GDM1 (cell line): ENCODE results near the gene PRKCE.
"Not testable (repeated sequence)": the region's sequence is repeated elsewhere in the genome, so short reads cannot be mapped to it uniquely, and the experiment has no call there.

ENCODE experiments used
- DNase-seq: peaks from one replicate; lab custom pipeline; 2025; lab: John Stamatoyannopoulos, UW

PRKCE gene

DNA sequence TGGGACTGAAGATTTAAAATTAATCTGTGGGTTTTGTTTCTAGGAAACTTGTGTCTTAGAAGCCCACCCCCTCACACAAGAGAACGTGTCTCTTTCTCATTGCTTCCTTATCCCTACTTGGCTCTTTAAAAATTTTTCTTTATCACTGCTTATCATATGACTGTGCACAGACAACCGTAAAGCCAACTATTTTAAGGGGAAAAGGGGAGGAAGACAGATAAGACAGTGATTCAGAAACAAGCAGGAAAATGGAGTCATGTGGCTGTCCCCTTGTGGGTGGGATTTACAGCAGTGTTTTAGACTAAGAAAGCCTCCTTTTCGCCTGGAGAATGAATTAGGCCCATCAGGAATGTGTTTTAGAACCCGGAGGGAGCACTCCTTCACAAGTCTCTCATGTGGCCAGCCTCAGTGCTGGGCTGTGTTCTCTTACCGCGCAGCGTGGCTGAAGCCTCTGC, 17.6 kb downstream of the PRKCE start:
- DNase-seq, result peak; percentile 47

DNA sequence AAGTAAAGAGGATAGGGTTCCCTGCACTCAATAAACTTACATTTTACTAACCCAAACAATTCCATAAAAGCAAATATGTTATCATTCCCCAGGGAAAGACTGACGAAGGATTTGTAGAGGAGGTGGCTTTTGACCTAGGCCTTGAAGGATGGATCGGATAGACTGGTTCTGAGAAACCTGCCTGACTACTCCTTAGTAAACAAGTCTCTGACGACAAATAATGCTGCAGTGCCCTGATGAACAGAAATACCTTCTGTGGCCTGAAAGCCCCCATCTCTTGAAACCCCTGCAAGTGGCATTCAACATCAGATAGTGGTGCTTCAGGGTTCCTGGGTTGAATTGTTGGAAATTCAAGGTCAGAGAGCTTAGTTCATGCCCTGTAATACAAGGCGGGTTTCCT, 19.2 kb downstream of the PRKCE start:
- no peak for DNase-seq

DNA sequence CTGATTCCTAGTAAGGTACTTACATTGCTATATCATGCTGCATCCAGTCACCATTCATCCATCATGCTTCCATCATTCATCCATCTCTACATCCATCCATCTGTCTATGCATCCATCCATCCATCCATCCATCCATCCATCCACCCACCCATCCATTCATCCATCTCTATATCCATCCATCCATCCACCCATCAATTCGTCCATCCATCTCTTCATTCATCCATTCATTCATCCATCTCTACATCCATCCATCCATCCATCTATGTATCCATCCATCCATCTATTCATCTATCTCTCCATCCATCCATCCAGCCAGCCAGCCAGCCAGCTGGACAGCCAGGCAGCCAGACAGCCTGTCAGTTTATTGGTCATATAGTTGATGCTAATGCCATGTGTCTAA, 20.7 kb downstream of the PRKCE start:
- DNase-seq, result no peak

DNA sequence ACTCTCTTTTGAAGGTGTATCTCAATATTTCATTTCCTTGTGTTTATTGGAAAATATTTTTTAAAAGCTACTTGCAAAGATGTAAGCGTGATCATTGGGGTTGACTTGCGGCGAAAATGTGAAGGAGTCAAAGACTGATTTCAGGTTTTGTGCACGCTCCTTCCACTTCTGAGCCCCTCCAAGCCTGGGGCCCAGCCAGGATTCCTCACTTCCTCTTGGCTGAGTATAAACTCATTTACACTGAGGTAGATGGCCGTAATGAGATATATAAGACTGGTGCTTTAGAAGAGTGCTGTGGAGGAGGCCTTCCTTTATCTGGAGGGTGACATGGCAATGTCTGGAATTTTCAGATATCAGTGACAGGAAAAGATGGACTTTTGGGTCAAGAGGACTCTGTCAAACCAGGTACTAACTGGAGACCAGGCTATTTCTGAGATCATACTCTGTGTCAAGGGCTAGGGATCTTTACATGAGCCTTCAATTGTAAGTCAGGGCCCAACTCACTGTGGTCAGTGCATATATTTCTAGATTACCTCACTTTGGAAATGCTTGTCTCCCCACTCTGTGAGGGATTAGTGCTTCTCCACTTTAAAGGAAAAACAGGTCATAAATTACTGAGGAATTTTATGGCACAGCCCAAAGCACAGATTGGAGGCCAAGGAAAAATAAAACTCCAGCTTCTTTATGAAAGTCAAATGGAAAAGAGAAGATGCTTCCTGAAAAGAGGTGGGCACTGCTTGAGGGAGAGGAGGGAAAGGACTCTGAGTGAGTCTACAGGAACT, 22.8 kb downstream of the PRKCE start:
- DNase-seq, result no peak

DNA sequence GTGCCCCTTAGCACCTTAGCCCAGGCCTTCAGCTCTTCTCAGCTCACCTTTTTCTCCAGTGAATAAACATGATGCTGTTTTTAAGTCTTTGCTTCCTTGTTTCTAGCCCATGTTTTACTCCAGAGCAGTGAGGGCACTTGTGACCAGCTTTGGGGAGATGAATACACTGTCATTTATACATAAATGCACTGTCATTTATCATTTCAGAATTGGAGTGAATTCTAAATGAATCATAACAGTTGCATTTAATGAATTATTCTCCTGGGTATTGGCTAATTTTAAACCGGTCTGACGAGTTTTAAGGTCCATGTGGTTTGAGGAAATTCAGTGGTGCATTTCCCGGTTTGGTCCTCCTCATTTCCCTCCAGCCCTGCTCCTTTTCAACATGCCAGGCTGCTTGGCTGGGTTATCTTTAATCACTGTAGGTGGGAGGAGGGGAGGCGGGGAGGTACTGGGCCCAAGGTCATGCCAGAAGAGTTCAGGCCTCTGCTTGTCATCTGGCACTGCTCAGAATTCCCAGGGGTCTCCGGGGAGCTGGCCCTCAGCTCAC, 23.9 kb downstream of the PRKCE start:
- no peak for DNase-seq

DNA sequence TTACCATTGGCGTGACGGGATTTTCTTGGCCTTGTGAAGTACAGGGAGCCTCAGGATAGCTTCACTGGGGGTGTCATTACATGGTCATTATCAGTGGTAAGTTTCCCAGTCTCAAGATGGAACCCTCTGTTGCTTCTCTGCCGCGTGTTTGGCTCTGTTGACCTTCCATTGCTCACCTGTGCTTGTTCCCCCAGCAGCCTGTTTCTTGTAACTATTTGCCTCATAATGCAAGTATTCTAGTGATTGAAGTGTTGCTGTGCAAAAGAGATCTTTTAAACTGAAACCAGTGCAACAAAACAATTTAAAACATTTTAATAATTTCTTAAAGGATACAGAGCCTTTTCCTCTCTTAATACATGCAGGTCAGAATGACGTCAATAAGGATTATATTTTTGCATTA, 24.6 kb downstream of the PRKCE start:
- DNase-seq, result no peak

DNA sequence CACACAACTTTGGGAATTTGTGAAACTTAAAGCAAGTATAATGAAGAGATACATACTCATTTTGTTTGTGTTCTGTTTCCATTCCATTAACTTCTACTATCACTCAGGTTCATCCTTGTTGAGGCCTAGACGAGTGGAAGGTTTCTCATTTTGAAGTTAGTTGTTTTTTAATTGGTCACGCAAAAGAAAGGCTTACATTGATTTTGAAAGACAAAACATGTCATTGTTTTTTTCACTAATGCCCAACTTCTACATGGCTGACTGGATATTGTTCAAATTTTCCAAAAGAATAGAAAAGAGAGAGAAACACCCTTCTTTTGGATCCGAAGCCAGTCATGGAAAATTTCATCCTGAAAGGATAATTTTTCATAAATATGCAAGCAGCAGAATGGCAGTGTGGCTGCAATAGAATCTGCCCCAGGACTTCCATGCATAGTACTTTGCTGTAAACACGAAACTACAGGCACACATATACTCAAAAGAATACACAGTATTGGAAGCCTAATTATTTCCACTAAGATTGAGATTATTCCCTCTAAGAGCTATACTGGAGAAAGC, 27.4 kb downstream of the PRKCE start:
- DNase-seq, result no peak

DNA sequence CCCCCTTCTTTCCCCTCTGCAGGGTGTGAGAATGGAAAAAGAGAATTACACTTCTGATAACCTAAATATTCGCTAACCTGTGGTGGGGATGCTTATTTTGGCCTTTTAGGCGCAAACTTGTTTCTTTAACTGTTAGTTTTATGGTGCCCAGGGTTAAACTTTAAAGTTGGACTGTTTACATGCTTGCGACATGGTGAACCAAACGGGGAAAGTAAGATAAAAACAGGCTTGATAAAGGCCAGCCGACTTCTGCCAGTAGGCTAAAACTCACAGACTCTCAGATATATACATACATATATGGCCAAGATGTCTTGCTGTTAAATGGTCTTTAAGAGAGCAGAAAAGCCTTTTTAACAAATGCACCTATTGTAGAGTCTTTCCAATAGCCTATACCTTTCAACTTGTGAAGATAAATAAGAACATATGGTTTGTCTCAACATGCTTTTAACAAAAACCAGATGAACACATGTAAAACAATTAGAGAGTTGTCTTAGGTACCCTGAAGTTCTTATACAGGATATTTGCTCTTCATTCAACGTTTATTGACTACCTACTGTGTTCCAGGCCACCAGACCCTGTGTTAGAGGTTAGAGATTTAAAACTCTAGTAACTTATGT, 29.0 kb downstream of the PRKCE start:
- no peak for DNase-seq

DNA sequence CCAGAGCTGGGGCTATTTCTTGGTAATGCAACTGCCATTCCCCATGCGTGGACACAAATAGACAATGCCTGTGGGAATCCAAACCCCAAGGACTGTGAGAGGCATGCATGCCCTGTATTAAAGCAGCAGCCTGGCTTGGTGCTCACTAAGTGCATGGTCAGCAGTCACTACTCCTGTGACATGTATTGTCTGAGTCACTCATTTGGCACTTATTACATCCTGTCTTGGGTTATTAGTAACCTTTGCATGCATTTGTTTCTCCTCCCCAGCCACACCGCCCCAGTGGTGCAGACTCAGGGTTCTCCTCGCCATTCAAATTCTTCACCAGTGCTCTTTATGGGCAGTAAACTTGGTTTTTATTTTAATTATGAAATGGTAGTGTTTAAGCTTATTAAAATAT, 30.2 kb downstream of the PRKCE start:
- DNase-seq, result no peak

DNA sequence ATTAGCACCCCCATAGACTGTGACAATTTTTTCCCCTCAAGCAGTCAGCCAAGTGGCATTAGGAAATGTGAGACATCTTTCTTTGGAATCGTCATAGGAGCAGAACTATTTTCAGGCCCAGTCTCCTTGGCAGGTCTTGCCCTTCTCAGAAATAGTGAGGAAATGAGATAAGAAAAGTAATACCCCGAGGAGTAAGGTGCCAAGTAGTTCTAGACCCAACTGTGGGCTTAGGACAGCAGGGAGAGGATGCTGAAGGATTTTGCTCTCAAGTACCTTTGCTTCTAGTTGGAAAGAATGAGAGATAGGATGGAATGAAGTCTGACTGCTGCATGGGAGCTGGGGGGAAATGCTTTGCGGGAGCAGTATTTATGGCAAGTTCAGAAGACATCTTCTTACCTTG, 31.8 kb downstream of the PRKCE start:
- DNase-seq, result no peak

DNA sequence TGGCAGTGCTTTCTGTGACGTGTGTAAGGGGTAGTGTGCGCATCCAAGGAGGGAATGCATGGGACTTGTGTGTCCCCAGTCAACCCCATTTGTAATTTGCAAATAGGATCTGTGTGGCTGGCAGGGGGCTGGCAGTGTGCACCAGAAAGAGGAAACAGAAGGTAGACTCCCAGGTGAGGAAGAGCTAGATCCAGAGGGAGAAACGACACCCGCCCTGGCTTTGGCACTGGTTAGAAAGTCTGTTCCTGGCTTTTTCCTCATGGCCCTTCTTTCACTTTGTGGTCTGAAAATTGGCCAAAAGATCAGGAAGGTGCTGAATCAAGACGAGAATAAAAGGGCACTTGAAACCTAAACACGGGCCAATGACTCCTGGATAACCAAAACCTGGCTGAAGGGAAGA, 33.3 kb downstream of the PRKCE start:
- no peak for DNase-seq

DNA sequence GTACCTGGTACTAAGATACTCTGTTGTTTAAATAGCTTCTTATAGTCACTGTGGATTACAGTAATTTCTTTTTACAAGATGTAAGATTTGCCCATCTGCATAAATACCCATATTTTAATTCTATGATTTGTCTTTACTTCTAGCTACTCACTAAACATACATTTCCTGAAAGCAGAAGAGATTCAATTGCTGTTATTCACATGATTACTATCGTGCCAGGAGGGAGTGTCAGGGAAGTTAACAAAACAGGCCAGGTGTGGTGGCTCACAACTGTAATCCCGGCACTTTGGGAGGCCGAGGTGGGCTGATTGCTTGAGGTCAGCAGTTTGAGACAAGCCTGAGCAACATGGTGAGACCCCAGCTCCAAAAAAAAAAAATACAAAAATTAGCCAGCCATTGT, 33.8 kb downstream of the PRKCE start:
- DNase-seq, result no peak

DNA sequence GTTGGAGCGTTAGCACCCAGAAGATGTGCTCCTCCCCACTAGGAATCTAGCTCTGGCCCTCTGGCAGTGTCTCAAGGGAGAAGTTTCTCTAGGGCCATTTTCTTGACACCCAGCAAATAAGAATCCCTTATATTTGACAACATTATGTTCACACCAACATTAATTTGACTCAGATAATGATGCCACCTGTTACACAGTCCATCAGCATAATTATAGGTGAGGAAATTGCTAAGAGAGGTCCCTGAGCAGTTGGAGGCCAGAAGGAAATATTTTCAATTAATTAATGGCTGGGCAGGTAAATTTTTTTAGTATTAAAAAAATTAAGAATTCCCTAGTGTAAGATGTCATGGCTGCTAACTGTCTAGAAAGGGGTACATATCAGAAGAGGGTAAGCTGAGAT, 36.5 kb downstream of the PRKCE start:
- no peak for DNase-seq

DNA sequence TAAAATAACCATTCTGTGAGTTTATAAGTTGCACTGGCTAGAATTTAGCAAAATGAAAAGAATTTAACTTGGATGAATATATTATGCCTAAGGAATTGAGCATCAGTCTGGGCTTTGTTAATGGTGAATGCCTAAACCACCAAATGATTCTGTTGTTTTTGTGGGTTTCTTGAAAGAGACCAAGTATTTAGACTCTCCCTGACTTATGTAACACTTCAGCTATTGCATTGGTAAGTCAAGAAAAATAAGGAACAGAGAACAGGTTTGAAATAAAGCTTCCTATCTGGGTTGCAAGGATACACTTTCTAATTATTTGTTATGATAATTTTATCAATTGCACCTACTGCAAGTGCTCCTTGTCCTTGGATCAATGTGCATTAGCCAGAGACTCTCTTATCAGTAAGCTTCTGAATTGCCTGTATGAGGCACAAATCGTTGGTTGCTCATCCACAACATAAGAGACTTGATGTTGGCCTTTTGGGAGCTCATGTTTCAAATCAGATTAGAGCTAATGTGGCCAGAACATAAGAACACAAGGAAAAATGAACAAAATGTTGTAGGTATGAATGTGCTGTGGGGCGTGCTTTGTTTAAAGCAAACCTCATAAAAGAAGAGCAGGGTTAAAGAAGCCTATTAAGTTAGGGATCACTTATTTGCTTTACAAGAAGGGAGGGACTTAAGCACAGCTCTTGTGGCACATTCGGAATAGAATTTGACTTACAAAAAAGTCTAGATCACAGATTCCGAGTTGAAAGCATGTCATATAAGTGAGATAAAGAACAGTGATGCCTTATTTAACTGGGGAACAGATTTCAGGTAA, 37.2 kb downstream of the PRKCE start:
- no peak for DNase-seq

DNA sequence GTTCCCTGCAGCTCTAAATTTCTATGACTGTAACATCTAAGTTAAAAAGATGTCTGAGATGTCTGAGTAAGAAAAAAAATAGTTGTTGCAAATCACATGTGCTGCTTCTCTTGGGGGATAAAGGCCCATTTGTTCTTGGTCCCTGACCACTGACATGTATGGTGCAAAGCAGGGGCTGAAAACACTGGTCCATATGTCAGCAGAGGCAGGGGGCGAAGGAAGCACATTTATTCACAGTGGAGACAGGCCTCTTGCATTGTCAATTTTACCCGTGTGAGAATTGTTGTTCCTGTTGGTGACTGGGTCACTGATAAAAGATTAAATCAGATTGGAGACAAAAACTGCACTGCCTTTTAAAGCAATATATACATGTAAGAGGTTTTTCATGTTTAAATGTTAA, 38.8 kb downstream of the PRKCE start:
- no peak for DNase-seq

DNA sequence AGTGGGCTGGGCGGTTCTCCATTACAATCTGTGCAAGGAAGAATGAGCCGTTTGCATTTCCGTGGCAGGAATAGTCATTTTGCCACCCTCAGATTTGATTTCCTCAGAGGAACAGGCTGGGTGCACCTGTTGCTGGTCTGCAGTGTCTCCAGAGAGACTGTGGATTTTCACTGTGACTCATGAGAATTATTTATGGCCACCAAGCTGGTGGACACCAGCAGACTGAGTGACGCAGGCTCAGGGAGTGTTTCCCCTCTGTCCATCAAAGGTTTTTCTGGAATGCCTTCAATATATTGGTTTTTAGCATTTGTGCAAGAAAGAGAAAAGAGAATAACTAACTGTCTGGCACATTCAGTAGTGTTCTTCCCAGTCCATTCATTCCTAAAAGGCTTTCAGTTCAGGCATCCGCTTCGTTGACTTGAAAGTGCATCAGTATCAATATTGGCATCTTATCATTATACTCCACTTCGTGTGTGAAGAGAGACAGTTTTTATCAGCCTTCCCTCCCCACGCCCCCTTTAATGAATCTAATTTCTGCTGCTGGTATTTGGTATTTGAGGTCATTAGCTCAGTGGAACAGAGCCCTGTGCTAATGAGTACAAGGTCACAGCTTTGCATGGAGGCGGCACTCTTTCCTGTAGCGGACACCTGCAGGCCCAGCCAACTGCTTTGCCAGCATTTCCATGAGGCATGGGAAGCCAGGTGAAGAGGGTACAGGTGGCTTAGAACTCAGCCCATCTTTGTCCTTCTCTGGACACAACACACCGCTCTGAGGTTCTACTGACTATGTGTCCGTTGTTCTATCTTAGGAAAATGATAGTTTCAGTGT, 39.9 kb downstream of the PRKCE start:
- no peak for DNase-seq

DNA sequence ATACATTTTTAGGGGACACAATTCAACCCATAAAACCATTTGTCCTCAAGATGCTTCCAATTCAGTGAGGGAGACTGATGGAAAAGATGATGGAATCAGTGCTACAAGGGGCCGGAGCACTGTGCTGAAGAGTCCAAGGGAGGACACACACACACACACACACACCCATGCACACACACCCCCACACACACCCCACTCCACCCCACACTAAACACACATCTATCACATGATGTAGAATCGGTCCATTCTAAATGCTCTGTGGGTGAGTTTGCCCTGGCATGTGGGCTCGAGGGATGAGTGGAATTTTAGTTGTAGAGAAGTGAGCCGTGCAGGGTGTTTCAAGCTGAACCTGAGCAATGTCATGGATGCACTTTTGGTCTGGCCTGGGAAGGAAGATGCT, 41.1 kb downstream of the PRKCE start:
- no peak for DNase-seq

DNA sequence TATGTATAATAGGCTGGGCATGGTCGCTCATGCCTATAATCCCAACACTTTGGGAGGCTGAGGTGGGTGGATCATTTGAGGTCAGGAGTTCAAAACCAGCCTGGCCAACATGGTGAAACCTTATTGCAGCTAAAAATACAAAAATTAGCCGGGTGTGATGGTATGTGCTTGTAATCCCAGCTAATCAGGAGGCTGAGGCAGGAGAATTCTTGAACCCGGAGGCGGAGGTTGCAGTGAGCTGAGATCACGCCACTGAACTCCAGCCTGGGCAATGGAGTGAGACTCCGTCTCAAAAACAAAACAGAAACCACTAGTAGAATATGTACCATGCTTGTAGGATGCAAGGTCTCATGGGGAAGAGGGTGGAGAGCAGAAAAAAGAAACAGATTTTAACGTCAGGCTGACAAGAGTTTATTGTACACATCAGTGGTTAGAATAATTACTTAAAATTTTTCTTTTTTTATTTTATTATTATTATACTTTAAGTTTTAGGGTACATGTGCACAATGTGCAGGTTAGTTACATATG, 44.1 kb downstream of the PRKCE start:
- DNase-seq, result not testable (repeated sequence)

DNA sequence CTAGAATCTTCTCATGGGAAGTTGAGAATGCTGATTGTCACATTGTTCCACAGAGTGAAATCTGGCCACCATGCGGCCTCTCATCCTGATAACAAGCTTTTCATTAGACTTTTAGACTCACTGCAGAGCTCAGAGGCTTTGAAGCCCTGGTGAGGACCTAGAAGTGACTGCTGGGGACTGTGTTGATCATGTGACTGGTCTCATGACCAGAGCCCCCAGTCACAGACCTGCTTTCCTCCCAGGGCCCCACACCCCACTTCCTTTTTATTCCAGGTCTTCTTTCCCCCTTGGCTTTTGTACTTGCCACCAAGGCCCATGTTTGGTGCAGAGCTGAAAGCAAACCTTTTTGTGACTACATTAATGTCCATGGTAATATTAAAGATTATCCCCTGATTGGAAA, 45.2 kb downstream of the PRKCE start:
- DNase-seq, result no peak

DNA sequence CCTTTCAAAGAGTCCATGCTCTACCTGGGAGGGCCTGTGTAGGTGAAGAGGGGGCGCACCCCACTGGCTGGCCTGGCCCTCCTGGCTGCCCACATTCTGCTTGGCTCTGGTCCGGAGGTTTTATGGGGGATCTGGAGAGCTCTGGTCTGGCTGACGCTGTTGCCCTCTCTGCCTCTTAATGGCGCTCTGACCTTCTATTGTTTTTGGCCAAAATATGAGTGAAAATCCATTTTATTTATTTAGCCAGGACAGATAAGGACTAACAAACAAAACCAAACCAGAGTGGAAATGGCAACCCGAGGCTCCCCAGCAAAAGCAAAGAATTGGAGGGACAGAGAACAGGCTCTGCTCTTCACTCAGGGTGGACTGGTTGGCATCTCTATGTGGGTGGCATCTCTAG, 45.7 kb downstream of the PRKCE start:
- DNase-seq, result no peak

DNA sequence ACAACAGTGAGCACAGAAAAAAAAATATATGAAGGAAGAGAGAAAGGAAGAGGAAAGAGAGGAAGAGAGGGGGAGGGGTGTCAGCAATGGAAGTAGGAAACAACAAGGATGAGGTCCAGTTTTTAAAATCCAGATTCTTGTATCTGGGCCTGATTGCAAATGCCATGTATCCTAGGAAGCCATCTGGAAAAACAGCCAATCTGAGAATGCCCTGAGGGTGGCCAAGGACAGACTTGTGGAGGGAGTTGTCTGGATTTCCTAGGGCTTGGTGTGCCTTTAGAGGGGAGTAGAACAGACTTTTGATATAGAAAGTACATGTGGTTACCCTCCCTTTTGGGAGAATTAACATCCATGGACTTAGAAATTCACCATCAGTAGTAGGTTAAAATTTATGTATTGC, 47.1 kb downstream of the PRKCE start:
- no peak for DNase-seq
